Omental fat pad (tissue), 4 donors: Measurements from ENCODE around the gene NIT1. TPM values are rescaled to one million over a fixed set of nuclear protein-coding genes. Genes with fewer than 3 reads are reported as not detected.
A peak's percentile ranks its signal among the peaks of the same experiment; 100 is the strongest.

Experiments
- ATAC-seq: fragments of 150-250 bp; one replicate; pipeline ENCODE4 v1.9.1; 2016; ENCODE audit warnings: mild to moderate bottlenecking, moderate library complexity; ENCODE audit not compliant: low FRiP score
- DNase-seq: peaks from one replicate; pipeline ENCODE4 v3.0.0-alpha.2; 2019; ENCODE audit warnings: low spot score
- total RNA-seq, 4 donors: library from RNA; depleted of rRNA; stranded (reverse); fragments of >200 nt; gene quantifications; one replicate each; pipeline ENCODE4 v1.1.0, GENCODE V29; 2016
- TF ChIP-seq, protein P1 (sequence below), 3 donors: fragments of 450-650 bp; IDR thresholded peaks; one replicate each; pipeline ENCODE4 v1.5.1; 2016 to 2017; ENCODE audit warnings: antibody characterized with exemption in 3 of 3, mild to moderate bottlenecking in 3 of 3, moderate library complexity in 2 of 3

Gene NIT1
- total RNA-seq, 4 donors from 2014 or later = 28.1 to 122 (median 33.4) TPM

- TF ChIP-seq, protein P1, sequence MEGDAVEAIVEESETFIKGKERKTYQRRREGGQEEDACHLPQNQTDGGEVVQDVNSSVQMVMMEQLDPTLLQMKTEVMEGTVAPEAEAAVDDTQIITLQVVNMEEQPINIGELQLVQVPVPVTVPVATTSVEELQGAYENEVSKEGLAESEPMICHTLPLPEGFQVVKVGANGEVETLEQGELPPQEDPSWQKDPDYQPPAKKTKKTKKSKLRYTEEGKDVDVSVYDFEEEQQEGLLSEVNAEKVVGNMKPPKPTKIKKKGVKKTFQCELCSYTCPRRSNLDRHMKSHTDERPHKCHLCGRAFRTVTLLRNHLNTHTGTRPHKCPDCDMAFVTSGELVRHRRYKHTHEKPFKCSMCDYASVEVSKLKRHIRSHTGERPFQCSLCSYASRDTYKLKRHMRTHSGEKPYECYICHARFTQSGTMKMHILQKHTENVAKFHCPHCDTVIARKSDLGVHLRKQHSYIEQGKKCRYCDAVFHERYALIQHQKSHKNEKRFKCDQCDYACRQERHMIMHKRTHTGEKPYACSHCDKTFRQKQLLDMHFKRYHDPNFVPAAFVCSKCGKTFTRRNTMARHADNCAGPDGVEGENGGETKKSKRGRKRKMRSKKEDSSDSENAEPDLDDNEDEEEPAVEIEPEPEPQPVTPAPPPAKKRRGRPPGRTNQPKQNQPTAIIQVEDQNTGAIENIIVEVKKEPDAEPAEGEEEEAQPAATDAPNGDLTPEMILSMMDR (IDR thresholded peaks at IDR 0.05) = no peak
- ATAC-seq = no peak
- DNase-seq = no peak
These were observed 43.7 kb downstream of the NIT1 start for GRCh38 chr1:161161652-161162051.

DNA sequence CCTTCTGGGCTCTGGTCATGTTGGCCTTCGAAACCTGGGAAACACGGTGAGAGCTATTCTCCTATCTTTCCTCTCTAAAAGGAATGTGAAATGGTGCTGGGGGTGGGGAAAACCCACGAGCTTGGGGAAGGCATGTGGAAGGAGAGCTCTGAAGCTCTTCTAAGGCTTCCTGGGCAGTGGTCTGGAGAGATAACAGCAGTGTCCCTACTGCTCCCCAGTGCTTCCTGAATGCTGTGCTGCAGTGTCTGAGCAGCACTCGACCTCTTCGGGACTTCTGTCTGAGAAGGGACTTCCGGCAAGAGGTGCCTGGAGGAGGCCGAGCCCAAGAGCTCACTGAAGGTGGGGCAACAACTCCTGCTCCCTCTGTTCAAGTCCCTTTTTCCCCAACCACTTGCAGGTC, 44.1 kb downstream of the NIT1 start:
- no peak for ATAC-seq
- TF ChIP-seq, protein P1 (IDR thresholded peaks at IDR 0.05) = no peak
- no peak for DNase-seq

GRCh38 chr1:161162806-161163205, 44.9 kb downstream of the NIT1 start:
- TF ChIP-seq, protein P1 (IDR thresholded peaks at IDR 0.05) = no peak
- DNase-seq = no peak
- ATAC-seq = no peak

DNA sequence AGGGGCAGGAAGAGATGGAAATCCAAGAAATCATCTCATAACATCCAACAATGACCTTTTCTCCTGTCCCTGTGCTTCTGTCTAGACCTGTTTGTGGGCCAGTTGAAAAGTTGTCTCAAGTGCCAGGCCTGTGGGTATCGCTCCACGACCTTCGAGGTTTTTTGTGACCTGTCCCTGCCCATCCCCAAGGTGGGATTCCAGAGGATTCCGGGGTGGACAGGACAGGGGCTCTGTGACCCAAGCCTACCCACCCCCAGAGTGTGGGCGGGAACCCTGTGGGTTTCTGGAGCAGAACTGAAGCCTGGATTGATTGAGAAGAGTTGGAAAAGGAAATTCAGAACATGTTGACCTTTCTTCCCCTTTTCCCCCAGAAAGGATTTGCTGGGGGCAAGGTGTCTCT, 45.9 kb downstream of the NIT1 start:
- TF ChIP-seq, protein P1 (IDR thresholded peaks at IDR 0.05) = no peak
- ATAC-seq (no peak), DNase-seq (no peak)

GRCh38 chr1:161164901-161165610, 47.2 kb downstream of the NIT1 start:
- TF ChIP-seq, protein P1 (IDR thresholded peaks at IDR 0.05) = no peak
- DNase-seq (no peak), ATAC-seq (no peak)

DNA sequence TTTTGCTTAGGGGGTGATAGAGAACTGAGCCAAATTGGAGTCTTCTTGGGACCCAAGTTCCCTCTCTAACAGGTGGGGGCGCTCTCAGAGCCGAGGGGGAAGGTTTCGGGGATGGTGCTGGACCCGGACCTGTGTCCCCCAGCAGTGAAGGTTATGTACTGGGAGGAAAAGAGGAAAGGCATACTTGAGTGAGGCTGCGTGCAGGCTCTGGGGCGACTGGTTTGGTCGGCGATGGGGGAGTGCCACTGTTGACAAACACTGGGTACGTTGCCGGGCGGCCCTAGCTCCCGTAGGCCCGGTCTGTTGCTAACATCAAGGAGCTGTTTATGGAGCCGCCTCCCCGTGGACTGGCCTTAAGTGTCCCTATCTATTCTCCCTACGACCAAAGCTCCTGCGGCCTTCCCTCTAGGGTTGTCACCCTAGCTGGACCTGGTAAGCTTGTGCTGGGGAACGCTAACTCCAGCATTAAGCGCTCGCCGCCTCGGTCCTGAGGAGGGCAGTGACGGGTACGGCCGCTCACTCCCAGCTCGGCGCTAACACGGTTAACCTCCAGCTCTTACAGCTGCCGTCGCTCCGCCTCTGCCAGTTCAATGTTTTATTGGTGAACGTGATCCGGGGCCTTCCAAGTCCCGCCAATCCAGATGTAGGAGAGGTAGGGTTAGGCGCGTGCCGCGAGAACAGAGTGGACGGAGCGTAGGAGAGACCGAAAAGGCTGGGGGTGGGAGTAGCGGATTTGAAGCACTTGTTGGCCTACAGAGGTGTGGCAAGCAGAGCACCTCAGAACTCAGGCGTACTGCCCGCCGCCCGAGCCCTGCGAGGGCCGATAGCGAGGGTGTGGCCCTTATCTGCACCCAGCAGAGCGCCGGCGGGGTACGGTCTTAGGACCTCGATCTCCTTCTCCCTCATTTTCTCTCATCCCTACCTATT, 48.1 kb downstream of the NIT1 start, which contains the start of gene PPOX:
TSS of gene PPOX (plus strand) at position 685 of the 927 bp plus-strand sequence. CDS start 422 bp downstream, outside the sequence.
- DNase-seq = peak; percentile 86
- ATAC-seq = peak; percentile 99
- TF ChIP-seq, protein P1 (IDR thresholded peaks at IDR 0.05) = no peak
